Measurements from ENCODE around the gene POLR2M. TPM values are rescaled to one million over a fixed set of nuclear protein-coding genes. Genes with fewer than 3 reads are reported as not detected.
A peak's percentile ranks its signal among the peaks of the same experiment; 100 is the strongest.

Gene POLR2M
- 10 to 100 TPM; 61.7 to 75.9 TPM for total RNA-seq

GRCh38 chr15:57706405-57707209 lies at the start of gene POLR2M:
Gene POLR2M, plus strand, starts transcription at chr15:57706714. Its CDS starts 129 bp downstream, at chr15:57706843.
- peak within 1 kb of the TSS; percentile 92 for H3K27ac ChIP-seq
- peak; percentile 96 for DNase-seq
- no peaks in the 10 kb centered on the region for H3K27me3 ChIP-seq
- intact Hi-C loops (cut with DNase I), result no loop called here
- peaks cover 6% of the 10 kb centered on the region for H3K36me3 ChIP-seq
- peak within 1 kb of the TSS; percentile 96 to 98 for H3K9ac ChIP-seq (ENCODE audit: low read depth in 2 of 2, low read length in 2 of 2)
- no peak for TF ChIP-seq CTCF (IDR thresholded peaks at IDR 0.05)
- peak within 1 kb of the TSS; percentile 86 for H3K4me3 ChIP-seq
- no peaks in the 10 kb centered on the region for H3K9me3 ChIP-seq
- no peaks in the 10 kb centered on the region for H3K4me1 ChIP-seq

- intact Hi-C loops (cut with DNase I), result no loop called here
- H3K36me3 ChIP-seq, result no peaks in the 10 kb centered on the region
- DNase-seq, result no peak
- H3K27ac ChIP-seq, result no peak overlapping the region
- no peak overlapping the region for H3K9ac ChIP-seq (ENCODE audit: low read depth in 2 of 2, low read length in 2 of 2)
- H3K4me1 ChIP-seq, result no peaks in the 10 kb centered on the region
- H3K9me3 ChIP-seq, result no peaks in the 10 kb centered on the region
- TF ChIP-seq CTCF (IDR thresholded peaks at IDR 0.05), result no peak
- no peaks in the 10 kb centered on the region for H3K27me3 ChIP-seq
- no peak overlapping the region for H3K4me3 ChIP-seq
Measured at GRCh38 chr15:57657619-57658018, 48.9 kb upstream of the POLR2M start.

- Histone ChIP-seq H3K27me3 (no peaks in the 10 kb centered on the region), H3K36me3 (no peaks in the 10 kb centered on the region), H3K9me3 (no peaks in the 10 kb centered on the region), H3K4me1 (no peaks in the 10 kb centered on the region), H3K27ac (peak overlapping the region; percentile 42), H3K4me3 (no peak overlapping the region), H3K9ac (ENCODE audit: low read depth in 2 of 2, low read length in 2 of 2) (peak overlapping the region in 1 of 2 donors; percentile 35)
- no peak for TF ChIP-seq CTCF (IDR thresholded peaks at IDR 0.05)
- peak; percentile 68 for DNase-seq
- intact Hi-C loops (cut with DNase I), result no loop called here
Measured at GRCh38 chr15:57662091-57662744, 44.3 kb upstream of the POLR2M start.

- no peaks in the 10 kb centered on the region for H3K9me3 ChIP-seq
- no peaks in the 10 kb centered on the region for H3K27me3 ChIP-seq
- peak; percentile 38 for DNase-seq
- peak overlapping the region; percentile 42 for H3K27ac ChIP-seq
- H3K36me3 ChIP-seq, result no peaks in the 10 kb centered on the region
- no peaks in the 10 kb centered on the region for H3K4me1 ChIP-seq
- intact Hi-C loops (cut with DNase I), result no loop called here
- H3K9ac ChIP-seq (ENCODE audit: low read depth in 2 of 2, low read length in 2 of 2), result peak overlapping the region in 1 of 2 donors; percentile 28
- TF ChIP-seq CTCF (IDR thresholded peaks at IDR 0.05), result no peak
- H3K4me3 ChIP-seq, result no peak overlapping the region
Measured at GRCh38 chr15:57662802-57663201, 43.7 kb upstream of the POLR2M start.

- DNase-seq, result no peak
- Histone ChIP-seq H3K9ac (ENCODE audit: low read depth in 2 of 2, low read length in 2 of 2) (no peak overlapping the region), H3K9me3 (no peaks in the 10 kb centered on the region), H3K27me3 (no peaks in the 10 kb centered on the region), H3K4me1 (no peaks in the 10 kb centered on the region), H3K4me3 (no peak overlapping the region), H3K36me3 (no peaks in the 10 kb centered on the region), H3K27ac (no peak overlapping the region)
- TF ChIP-seq CTCF (IDR thresholded peaks at IDR 0.05), result no peak
- intact Hi-C loops (cut with DNase I), result no loop called here
Measured at GRCh38 chr15:57663262-57663661, 43.3 kb upstream of the POLR2M start.

All from colonic mucosa (tissue), 4 donors.